Vagina (tissue), 2 donors: ENCODE results near the gene KTN1. TPM values are rescaled to one million over a fixed set of nuclear protein-coding genes. Genes with fewer than 3 reads are reported as not detected.

Experiments
- DNase-seq, 2 donors: peaks; one replicate each; pipeline ENCODE4 v3.0.0-alpha.2; 2017; ENCODE audit errors: extremely low spot score in 2 of 2
- H3K27ac ChIP-seq: fragments of 200-600 bp; sonication (generic); one replicate; pipeline ENCODE4 v1.5.1; 2019
- H3K27me3 ChIP-seq: fragments of 200-600 bp; sonication (generic); one replicate; pipeline ENCODE4 v1.5.1; 2019
- H3K36me3 ChIP-seq, 2 donors: fragments of 200-600 bp; sonication (generic); one replicate each; pipeline ENCODE4 v1.5.1; 2017 to 2019
- H3K4me1 ChIP-seq: fragments of 200-600 bp; sonication (generic); one replicate; pipeline ENCODE4 v1.5.1; 2019
- H3K4me3 ChIP-seq, 2 donors: fragments of 200-600 bp; sonication (generic); 1 replicate in 1 of 2; 2 replicates in 1 of 2; pipeline ENCODE4 v1.5.1; 2016 to 2019
- H3K9me3 ChIP-seq: fragments of 200-600 bp; sonication (generic); one replicate; pipeline ENCODE4 v1.5.1; 2019
- CTCF ChIP-seq, 3 experiments: fragments of 450-650 bp in 2 of 3; fragments of 200-600 bp in 1 of 3; sonication (generic) in 1 of 3; IDR thresholded peaks; one replicate each; pipeline ENCODE4 v1.5.1; 2017 to 2019; ENCODE audit warnings: antibody characterized with exemption in 3 of 3, mild to moderate bottlenecking in 2 of 3, moderate library complexity in 2 of 3
- POLR2A ChIP-seq, 2 donors: fragments of 450-650 bp; IDR thresholded peaks; one replicate each; pipeline ENCODE4 v1.6.1; 2017; ENCODE audit warnings: antibody characterized with exemption in 2 of 2, mild to moderate bottlenecking in 2 of 2, moderate library complexity in 2 of 2
- POLR2AphosphoS5 ChIP-seq, 2 donors: sonication (generic); formaldehyde crosslinking; IDR thresholded peaks; one replicate each; pipeline ENCODE4 v1.9.0; 2017; ENCODE audit warnings: antibody characterized with exemption in 2 of 2, mild to moderate bottlenecking in 2 of 2, low read depth in 1 of 2; ENCODE audit not compliant: insufficient read depth in 1 of 2
- intact Hi-C: fragments of 100-400 bp; cut with DNase I; formaldehyde crosslinking; loops from one replicate; pipeline ENCODE4 v1.15.1; 2023
- total RNA-seq: library from RNA; depleted of rRNA; stranded (reverse); fragments of >200 nt; gene quantifications from one replicate; pipeline ENCODE4 v1.2.3, GENCODE V29; 2016

Gene KTN1
- total RNA-seq, 1 donor from 2014 or later, result 91.6 TPM

GRCh38 chr14:55545779-55546178, 34.2 kb upstream of the KTN1 start:
- no peak for TF ChIP-seq POLR2A (IDR thresholded peaks at IDR 0.05)
- no peak for TF ChIP-seq POLR2AphosphoS5 (IDR thresholded peaks at IDR 0.05; ENCODE audit: insufficient read depth in 1 of 2, low read depth in 1 of 2)
- no peak for TF ChIP-seq CTCF (IDR thresholded peaks at IDR 0.05)
- DNase-seq, result no peak
- Histone ChIP-seq H3K27me3 (no peaks in the 10 kb centered on the region), H3K36me3 (no peaks in the 10 kb centered on the region), H3K9me3 (no peaks in the 10 kb centered on the region), H3K4me1 (no peaks in the 10 kb centered on the region), H3K27ac (no peak overlapping the region), H3K4me3 (no peak overlapping the region)
- intact Hi-C loops, result no loop called here

GRCh38 chr14:55546212-55546874, 33.7 kb upstream of the KTN1 start:
- Histone ChIP-seq H3K4me1 (no peaks in the 10 kb centered on the region), H3K36me3 (no peaks in the 10 kb centered on the region), H3K4me3 (no peak overlapping the region), H3K27me3 (no peaks in the 10 kb centered on the region), H3K27ac (no peak overlapping the region), H3K9me3 (no peaks in the 10 kb centered on the region)
- intact Hi-C loops, result no loop called here
- no peak for DNase-seq
- no peak for TF ChIP-seq POLR2A (IDR thresholded peaks at IDR 0.05)
- TF ChIP-seq CTCF (IDR thresholded peaks at IDR 0.05), result no peak
- no peak for TF ChIP-seq POLR2AphosphoS5 (IDR thresholded peaks at IDR 0.05; ENCODE audit: insufficient read depth in 1 of 2, low read depth in 1 of 2)

DNA sequence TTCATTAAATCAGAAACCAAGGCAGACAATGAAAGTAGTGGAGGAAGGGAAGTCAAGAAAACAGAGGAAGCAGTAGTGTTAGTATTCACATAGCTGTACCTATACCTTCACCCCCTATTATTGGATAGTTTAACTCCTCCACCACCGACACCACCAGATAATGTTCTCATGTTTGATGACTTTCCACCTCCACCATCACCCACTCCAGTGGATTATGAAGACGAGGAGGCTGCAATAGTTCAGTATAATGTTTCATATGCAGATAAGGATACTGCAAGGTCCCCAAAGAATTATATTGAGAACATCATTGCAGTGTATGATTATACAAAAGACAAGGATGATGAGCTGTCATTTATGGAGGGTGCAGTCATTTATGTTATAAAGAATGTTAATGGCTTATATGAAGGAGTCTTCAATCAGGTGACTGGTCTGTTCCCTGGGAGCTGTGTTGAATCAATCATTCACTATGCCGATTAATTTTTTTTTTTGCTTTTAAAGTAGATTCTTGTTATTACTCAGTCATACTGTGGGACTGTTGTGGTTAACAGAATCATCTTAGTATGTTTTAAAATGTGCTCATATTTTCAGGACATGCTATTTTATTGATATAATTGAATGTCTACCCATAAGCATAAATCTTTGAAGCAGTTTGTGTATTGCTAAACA, 32.2 kb upstream of the KTN1 start:
- H3K4me3 ChIP-seq, result no peak overlapping the region
- TF ChIP-seq POLR2AphosphoS5 (IDR thresholded peaks at IDR 0.05; ENCODE audit: insufficient read depth in 1 of 2, low read depth in 1 of 2) (no peak), CTCF (IDR thresholded peaks at IDR 0.05) (no peak), POLR2A (IDR thresholded peaks at IDR 0.05) (no peak)
- H3K27me3 ChIP-seq, result no peaks in the 10 kb centered on the region
- no peak for DNase-seq
- H3K36me3 ChIP-seq, result no peaks in the 10 kb centered on the region
- intact Hi-C loops, result no loop called here
- H3K4me1 ChIP-seq, result no peaks in the 10 kb centered on the region
- no peaks in the 10 kb centered on the region for H3K9me3 ChIP-seq
- no peak overlapping the region for H3K27ac ChIP-seq

DNA sequence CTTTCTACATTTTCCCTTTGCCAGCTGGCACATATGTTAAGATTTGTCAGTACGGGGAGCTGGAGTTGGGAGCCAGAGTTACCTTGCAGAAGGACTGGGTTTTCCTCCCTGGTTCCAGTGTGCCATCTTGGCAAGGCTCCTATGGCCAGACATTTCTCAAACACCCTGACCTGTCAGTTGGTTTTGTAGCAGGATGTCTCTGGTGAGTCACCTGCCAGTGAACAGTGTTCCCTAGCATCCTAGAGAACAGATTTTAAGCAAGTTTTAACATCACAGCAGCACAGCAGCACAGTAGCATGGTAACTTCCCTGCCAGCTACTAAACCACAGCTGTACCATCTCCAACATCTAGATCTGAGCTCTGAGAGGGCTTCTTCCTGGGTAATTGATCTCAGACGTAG, 26.2 kb upstream of the KTN1 start:
- no peak for TF ChIP-seq POLR2A (IDR thresholded peaks at IDR 0.05)
- TF ChIP-seq CTCF (IDR thresholded peaks at IDR 0.05), result no peak
- no peak for TF ChIP-seq POLR2AphosphoS5 (IDR thresholded peaks at IDR 0.05; ENCODE audit: insufficient read depth in 1 of 2, low read depth in 1 of 2)
- no peak for DNase-seq
- intact Hi-C loops, result no loop called here

More for the DNA sequence above, 26.2 kb upstream of the KTN1 start:
- H3K9me3 ChIP-seq, result no peaks in the 10 kb centered on the region
- H3K36me3 ChIP-seq, result no peaks in the 10 kb centered on the region
- no peak overlapping the region for H3K4me3 ChIP-seq
- H3K4me1 ChIP-seq, result no peaks in the 10 kb centered on the region
- H3K27me3 ChIP-seq, result no peaks in the 10 kb centered on the region
- H3K27ac ChIP-seq, result no peak overlapping the region
